Measurements from ENCODE around the gene ARID3A.

ARID3A gene

DNA sequence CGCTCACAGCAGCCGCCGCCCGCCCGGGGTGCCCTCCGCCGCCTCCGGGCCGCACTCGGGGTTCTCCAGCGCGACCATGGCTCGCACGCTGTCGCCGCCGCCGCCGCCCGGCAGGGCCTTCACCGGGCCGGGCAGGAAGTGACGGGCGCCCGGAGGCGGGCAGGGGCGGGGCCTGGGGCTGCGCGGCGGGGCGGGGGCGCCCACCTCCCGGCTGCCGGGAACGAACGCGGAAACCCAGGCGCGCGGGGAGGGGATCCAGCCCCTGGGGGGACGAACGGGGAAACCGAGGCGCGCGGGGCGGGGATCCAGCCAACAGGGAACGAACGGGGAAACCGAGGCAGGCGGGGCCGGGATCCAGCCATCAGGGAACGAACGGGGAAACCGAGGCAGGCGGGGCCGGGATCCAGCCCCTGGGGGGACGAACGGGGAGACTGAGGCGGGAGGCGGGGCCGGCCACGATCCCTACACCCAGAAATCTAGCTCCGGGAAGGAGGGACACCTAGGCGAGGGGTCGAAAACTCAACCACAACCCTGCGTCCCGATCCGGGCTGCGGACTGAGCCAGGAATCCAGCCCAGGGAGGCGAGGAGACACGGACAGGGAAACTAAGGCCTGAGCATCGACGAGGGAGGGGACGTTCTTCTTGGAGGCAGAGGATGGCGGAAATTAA lies 12.6 kb upstream of the ARID3A start, which contains the start of gene R3HDM4:
Gene R3HDM4, minus strand, starts transcription at position 140 of the 669 bp plus-strand sequence. Its CDS starts 62 bp downstream, at position 78.
- DNase-seq: peak; percentile 80 to 83

DNA sequence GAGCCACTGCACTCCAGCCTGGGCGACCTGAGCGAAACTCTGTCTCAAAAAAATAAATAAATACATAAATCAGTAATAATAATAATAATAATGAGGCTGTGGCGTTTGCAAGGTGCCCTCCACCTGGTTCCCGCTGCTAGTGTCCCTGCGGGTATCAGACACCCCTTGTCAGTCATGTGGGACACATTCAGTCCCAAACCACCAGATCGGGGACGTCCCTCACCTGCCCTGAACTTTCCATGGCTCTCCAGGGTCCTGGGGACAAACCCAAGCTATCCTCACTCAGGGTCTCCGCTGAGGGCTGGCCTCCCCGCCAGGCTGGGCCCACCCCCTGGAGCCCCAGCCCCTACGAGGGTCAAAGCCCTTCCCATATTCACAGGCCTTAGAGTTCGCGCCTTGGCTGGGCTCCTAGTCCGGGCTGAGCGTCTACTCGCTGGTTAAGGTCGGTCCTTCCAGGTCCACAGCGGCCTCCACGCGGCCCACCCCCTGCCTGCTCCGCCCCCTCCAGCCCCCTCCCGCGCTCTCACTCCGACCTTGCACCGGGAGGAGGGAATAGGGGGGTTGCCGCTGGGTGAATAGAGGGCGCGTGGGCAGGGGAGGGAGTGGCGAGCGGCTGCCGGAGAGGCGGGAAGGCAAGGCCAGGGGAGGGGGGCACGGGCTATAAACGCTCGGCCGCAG lies 9.1 kb upstream of the ARID3A start:
- peak; percentile 29 to 44 for DNase-seq

DNA sequence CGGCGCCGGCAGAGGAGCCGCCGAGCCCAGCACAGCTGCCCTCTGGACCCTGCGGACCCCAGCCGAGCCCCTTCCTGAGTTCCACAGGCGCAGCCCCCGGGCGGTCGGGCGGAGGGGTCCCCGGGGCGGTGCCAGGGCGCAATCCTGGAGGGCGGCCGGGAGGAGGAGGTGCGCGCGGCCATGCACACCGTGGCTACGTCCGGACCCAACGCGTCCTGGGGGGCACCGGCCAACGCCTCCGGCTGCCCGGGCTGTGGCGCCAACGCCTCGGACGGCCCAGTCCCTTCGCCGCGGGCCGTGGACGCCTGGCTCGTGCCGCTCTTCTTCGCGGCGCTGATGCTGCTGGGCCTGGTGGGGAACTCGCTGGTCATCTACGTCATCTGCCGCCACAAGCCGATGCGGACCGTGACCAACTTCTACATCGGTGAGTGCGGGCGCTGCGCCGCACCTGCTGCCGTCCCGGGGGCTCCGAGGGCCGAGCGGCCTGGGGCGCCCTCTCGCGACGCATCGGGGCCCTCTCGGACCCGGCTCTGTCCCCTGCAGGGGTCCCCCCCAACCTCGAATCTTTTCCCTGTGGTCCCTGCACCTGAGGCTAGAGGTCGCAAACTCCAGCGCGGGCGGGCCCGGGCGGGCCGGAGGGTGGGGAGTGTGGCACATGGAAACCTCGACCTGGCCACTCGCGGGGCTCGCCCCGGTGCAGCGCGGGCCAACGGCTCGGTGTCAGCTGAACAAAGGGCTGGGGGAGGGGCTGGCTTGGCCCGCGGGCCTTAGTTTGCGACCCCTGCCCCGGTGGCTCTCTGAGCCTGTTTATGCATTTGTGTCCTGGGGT lies 8.3 kb upstream of the ARID3A start, which contains the start of gene KISS1R:
Gene KISS1R, plus strand, starts transcription at position 11 of the 829 bp plus-strand sequence. Its CDS starts 170 bp downstream, at position 181.
- DNase-seq: no peak

DNA sequence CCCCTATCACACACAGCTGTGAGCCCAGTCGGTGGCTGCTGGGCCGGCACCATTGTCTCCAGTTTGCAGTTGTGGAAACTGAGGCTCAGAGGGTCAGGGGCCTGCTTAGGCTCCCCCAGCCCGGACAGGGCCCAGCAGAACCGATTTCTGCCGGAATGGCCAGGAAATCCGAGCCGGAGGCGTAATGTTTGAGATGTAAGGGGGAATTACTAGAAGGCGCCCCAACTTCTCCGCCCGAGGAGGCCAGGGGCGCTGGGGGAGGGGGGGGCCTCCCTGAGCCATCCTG lies 7.7 kb upstream of the ARID3A start:
- DNase-seq: no peak

DNA sequence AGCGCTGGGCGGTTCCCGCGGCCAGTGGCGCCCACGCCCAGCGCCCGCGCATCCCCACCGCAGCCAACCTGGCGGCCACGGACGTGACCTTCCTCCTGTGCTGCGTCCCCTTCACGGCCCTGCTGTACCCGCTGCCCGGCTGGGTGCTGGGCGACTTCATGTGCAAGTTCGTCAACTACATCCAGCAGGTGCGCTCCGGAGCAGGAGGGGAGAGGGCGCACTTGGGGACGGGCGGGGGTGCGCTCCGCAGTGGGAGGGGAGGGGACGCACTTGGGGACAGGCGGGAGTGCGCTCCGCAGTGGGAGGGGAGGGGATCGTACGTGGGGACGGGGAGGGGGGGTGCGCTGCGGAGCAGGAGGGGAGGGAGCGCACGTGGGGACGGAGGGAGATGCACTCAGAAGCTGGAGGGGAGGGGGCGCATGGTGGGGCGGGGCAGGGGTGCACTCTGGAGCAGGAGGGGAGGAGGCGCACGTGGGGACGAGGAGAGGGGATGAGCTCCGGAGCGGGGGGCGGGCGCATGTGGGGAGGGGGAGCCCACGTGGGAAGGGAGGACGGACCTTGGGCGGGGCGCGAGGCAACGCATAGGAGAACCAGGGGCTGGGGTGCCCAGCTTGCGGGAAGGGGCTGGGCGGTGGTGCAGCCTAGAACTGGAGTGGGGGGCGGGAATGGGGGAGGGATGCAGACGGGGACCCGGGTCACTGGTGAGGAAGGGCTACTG lies 7.2 kb upstream of the ARID3A start:
- DNase-seq: no peak

DNA sequence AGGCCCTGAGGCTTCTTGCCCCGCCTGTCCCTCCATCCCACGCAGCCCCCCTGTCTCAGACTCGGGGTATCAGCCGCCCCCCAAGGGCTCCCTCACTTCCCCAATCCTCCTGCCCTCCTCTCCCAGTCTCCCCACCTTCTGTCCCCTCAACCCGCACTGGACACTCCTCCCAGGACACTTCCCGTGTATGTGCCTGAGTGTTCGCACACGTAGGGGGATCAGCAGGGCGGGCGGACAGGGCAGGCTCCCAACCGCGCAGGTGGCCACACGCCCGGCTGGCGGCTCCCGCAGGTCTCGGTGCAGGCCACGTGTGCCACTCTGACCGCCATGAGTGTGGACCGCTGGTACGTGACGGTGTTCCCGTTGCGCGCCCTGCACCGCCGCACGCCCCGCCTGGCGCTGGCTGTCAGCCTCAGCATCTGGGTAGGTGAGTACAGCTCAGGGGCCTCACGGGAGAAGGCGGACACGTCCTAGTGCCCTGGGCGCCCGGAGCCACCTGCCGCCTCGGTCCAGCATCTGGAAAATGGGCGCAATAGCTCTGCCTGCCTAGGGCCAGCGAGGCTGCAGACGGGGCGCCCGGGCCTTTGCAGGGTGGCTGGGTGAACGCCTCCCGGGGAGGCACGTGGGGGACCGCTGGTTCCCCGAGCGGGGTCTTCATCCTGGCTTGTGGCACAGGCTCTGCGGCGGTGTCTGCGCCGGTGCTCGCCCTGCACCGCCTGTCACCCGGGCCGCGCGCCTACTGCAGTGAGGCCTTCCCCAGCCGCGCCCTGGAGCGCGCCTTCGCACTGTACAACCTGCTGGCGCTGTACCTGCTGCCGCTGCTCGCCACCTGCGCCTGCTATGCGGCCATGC lies 6.4 kb upstream of the ARID3A start:
- DNase-seq: peak; percentile 35 to 46

DNA sequence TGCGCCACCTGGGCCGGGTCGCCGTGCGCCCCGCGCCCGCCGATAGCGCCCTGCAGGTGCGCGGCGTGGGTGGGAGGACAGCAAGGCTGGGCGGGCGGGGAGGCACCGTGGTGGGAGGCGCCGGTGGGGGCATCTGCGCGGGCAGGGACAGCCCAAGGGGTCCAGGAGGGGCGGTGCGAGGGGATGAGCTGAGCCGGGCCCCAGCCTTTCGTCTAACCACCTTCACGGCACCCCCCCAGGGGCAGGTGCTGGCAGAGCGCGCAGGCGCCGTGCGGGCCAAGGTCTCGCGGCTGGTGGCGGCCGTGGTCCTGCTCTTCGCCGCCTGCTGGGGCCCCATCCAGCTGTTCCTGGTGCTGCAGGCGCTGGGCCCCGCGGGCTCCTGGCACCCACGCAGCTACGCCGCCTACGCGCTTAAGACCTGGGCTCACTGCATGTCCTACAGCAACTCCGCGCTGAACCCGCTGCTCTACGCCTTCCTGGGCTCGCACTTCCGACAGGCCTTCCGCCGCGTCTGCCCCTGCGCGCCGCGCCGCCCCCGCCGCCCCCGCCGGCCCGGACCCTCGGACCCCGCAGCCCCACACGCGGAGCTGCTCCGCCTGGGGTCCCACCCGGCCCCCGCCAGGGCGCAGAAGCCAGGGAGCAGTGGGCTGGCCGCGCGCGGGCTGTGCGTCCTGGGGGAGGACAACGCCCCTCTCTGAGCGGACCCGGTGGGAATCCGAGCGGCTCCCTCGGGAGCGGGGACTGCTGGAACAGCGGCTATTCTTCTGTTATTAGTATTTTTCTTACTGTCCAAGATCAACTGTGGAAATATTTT lies 5.6 kb upstream of the ARID3A start:
- DNase-seq: peak; percentile 53 to 65

DNA sequence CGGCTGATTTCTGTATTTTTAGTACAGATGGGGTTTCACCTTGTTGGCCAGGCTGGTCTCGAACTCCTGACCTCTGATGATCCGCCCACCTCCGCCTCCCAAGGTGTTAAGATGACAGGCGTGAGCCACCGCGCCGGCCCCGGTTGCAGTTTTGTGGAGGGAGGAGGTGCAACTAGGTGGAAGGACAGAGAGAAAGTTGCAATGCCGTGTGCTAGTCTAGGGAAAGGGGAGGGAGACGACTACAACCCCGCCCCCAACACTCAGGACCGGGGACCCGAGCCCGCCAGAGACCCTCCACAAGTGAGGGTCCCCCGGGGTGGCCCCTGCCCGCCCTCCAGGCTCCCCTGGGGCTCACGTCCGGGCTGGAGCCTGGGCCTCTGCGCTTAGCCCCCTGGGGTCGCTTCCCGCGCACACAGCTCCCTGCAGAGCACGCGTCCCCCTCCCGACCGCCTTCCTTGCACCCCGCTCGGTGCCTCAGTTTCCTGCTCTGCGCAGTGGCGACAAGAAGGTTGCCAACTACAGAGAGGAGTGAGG lies 1.2 kb upstream of the ARID3A start:
- DNase-seq: no peak

DNA sequence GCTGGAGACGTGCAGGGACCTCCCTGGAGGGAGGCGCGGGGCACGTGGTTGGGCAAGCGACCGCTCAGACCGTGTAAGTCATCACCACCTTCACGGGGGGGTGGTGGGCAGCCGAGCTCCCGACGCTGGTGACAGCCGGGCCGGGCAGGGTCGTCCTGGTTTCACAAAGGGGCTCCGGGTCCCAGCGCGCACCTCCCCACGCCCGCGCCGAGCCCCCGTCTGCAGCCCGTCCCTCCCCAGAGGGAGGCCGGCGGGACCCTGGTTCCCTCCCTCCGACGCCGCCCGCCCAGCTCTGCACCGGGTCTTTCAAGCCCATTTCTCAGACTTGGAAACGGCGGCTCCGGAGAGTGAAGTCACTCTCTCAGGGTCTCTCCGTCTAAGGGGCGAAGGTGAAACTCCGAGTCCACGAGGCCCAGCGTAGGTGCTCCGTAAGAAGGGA lies 729 bp upstream of the ARID3A start:
- peak in 1 of 2 experiments; percentile 55 for DNase-seq

DNA sequence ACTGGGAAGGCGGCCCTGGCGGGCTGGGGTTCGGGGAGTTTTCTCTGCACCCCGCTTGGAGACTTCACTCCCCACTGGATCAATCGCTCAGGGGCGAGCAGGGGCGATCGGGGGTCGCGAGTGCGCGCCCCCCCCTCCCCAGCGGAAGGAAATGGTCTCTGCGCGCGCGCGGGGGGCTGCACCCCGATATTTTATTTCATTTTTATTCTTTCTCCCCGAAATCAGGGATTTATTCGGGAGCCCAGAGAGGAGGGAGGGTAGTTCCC lies 421 bp downstream of the ARID3A start:
- no peak for DNase-seq

DNA sequence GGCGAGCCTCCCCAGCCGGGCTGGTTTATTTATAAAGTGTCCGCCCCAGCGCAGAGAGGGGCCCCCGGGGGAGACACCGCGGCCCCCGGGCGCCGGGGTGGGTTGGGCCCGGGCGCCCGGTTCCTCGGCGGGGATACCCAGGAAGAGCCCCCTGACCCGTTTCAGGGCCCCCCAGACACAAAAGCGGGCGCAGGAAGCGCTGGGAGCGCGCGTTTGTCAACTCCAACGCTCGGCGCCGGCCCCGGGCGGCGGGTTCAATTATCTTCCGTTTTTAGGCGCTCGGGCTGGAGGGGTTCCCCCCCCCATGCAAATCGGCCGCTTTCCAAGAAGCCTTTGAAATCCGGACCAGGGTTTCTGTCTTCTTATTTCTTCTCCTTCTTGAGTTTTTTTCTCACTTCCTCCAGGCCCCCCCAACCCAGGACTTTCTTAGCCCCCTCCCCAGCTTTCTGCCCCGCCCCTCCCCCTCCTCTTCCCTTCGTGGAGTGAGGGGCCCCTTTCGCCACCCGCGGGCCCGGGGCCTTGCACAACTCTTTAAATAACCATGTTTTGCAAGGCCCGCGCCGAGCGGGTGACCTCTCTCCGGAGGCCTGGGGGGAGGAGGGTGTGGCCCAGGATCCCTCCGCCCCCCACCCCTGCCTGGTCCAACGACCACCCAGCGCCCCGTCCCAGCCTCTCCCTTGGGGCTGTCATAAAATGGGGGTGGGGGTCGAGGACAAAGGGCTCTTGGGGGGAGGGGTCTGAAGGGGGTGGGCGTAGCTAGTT lies 935 bp downstream of the ARID3A start:
- DNase-seq: no peak

DNA sequence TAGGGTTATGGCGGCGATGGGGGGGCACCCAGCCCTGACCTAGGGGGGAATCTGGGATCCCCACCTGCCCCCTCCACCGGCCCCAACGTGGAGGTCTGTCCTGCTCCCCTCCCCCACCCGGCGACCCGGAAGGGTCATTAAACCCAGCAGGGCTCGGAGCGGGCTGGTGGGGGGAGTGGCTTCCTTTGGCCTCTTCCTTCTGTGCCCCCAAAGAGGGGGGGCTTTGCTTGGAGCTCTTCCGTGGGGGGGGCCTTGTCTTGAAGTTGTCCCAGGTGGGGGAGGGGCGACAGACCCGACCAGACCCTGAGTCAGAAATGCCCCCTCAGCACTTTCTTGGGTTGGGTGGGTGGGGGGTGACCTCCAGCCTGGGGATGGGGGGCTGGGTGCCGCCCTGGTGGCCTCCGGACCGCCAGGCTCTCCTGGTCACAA lies 1.5 kb downstream of the ARID3A start:
- DNase-seq: no peak

DNA sequence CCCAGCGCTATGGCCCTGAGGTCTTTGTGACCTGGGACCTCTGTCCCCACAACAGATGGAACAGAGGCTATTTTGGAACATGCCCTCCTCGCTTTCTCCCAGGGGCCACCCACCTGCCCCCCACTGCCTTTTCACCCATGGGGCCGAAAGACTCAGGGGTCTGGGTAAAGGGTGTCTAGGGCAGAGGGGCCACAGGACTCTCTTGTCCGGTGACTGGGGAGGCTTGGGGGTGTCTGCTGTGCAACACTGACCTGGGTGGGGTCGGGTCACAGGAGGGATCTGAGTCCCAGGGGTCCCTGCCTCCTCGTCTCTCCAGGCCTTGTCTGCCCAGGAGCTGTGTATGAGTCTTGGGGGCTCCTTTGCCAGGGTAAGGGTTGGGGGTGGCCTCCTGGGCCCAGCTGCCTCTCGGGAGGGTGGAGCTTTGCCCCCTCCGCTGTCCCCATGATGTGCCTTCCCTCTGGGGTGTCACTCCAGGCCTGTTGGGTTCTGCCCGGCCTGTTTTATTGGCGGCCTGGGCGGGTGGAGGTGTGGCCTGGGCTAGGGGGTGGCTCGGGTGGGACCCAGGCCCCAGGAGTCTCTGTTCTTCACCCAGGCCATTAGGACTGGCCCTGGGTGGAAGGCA lies 2.1 kb downstream of the ARID3A start:
- DNase-seq: no peak

DNA sequence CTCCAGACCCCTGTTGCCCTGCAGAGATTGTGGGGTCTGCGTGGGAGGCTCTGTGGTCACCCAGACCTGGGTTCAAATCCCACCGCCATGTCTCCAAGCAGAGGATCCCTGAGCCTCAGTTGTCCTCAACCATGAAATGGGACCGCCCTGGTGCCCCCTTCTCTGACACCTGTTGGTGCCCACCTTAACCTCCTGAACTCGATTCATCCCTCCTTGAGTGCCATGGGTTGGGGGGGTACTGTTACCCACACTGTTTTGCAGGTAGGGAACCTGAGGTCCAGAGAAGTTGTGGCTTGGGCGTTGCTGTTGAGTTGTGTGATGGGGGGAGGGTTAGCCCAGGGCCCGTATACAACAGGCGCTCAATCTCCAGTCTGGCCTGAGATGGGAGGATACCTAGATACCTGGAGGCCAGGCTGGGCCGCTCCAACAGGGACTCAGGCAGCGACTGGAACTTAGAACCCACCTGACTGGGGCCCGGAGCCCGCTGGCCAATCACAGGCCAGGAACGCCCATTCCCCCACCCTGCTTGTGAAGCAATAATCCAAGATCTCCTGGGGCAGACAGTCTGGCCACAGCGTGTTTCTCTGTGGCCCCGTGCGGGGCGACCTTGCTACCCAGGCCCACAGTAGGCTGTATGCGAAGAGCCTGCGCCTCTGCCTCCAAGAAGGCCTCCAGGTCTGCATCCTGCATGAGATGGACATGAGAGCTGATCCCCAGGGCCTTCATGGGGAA lies 2.8 kb downstream of the ARID3A start:
- DNase-seq: no peak

DNA sequence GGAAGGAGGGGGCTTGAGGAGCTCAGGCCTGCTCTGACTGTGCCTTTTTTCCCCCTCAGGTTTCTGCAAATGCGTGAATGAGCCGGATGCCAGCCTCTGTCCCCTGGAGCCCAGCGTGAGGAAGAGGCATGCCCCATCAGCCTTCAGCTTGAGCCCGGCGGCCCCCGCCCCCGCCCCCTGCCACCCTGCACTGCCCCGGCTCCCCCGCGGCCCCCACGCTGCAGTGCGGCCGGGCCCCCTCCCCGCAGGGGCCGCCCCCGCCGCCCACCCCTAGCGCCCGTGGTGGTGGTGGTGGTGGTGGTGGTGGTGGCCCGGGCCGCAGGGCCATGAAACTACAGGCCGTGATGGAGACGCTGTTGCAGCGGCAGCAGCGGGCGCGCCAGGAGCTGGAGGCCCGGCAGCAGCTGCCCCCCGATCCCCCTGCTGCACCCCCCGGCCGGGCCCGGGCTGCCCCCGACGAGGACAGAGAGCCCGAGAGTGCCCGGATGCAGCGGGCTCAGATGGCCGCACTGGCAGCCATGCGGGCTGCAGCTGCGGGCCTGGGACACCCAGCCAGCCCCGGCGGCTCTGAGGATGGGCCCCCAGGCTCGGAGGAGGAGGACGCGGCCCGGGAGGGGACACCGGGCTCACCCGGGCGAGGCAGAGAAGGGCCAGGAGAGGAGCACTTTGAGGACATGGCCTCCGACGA lies 3.5 kb downstream of the ARID3A start:
- DNase-seq: no peak

DNA sequence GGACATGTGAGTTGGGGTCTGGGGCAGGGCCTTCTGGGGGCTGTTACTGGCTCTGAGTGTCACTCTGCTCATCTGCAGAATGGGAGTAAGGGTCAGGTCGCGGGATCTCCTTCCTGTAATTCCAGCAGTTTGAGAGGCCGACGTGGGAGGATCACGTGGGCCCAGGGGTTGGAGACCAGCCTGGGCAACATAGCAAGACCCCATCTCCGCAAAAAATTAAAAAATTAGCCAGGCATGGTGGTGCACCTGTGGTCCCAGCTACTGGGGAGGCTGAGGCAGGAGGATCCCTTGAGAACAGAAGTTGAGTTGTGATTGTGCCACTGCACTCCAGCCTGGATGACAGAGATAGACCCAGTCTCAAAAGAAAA lies 4.0 kb downstream of the ARID3A start:
- no peak for DNase-seq

DNA sequence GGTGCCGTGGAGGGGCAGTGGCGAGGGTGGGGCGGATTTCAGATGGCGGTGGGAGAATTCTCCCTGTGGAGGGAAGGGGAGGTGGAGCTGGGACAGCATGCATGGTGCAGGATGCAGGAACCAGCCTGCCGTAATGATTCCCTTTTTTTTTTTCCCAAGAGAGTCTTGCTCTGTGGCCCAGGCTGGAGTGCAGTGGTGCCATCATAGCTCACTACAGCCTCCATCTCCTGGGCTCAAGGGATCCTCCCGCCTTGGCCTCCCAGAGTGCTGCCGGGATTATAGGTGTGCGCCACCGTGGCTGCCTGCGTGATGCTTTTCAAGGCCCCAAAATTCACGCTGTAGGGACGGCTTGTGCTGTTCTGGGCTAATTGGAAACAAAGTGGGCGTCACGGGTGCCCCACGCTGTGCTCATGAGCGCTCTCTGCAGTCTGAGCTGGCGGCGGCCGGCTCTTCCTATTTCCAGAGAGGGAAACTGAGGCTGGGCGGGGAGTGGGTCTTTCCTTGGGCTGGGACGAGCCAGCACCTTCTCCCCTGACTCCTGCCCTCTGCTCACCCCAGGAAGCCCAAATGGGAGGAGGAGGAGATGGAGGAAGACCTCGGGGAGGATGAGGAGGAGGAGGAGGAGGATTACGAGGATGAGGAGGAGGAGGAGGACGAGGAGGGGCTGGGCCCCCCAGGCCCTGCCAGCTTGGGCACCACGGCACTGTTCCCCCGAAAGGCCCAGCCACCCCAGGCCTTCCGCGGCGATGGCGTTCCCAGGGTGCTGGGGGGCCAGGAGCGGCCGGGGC lies 6.2 kb downstream of the ARID3A start:
- no peak for DNase-seq

Measured in activated CD4-positive, alpha-beta T cell treated with anti-CD3 and anti-CD28 coated beads, Interleukin-2, amount 50 U/mL, for 4 hours (primary cell).